D341Med (cell line): ENCODE data around the gene TBC1D28.
"Not testable (repeated sequence)": the region's sequence is repeated elsewhere in the genome, so short reads cannot be mapped to it uniquely, and the experiment has no call there.

Source experiments
- DNase-seq: peaks from one replicate; pipeline ENCODE4 v3.0.0; 2012; ENCODE audit warnings: low spot score

Gene TBC1D28

DNA sequence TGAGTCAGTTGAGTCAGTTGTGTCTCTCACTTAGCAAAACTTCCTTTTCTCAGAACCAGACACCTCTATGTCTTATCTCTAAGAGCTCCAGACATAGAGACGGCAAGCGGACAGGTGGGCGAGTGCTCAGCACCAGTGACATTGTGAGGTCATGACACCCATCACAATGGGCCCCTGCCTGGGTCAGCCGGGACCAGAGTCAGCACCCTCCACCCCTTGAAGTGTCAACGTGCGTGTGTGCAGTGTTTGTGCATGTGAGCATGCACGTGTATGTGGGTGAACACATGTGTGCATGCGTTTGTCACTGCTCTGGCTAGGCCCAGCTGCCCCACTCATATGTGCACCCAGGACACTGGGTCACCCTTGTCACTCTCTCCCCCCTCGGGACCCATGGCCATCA, at the start of gene TBC1D28:
TBC1D28 (minus strand) TSS at position 101 of the 400 bp plus-strand sequence. CDS start 3,039 bp downstream, outside the sequence.
- DNase-seq: not testable (repeated sequence)

DNA sequence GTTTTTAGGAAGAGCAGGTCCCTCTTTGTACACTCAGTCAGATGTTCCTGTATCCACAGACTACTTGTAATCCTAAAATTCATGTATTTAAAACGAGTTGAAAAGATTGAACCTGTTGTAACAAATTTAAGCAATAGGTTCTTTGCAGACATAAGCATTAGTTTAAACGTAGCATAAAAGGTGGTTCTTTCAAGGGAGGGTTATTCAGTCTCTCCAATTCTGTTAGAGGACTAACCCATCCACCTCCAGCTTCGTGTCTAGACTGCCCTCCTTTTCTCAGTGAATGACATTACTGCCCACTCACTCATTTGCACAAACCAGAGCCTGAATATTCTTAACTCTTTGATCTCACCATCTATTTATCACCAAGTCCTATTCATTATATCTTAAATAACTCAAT, 38.5 kb upstream of the TBC1D28 start:
- DNase-seq: not testable (repeated sequence)

DNA sequence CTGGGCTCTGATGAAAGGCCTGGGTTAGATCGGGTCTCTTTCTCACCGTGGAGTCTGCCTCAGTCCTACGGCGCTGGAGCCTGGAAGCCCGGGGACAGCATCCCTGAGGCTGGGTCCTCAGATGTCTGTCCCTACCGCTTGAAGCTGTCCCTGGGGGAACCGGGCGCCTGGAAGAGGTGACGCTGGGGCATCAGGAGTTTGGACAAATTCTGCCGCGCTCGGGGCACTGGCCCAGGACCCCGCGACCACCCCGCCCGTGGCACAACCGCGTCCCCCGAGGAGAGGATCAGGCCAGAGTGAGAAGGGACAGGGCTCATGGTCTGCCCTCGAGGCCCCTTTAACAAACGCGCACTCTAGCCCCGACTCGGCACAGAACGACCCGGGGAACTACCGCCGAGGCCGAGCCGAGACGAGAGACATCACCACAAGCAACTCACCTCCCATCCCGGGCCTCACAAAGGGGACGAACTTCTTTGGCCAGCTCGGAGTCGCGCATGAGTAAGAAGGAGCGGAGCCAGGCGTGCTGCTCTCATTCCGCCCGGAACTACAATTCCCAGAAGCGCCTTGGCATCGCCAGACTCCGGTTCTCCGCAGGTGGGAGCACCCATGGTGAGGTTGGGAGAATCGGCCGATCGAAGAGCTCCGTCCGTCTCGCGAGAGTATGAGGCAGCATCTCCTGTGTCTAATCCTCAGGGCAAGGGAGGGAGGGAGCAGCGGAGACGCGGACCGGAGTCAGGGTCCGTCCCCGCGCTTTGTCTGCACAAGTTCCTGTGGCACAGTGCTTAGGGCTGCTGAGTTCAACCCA, 37.8 kb upstream of the TBC1D28 start, which contains the start of gene FOXO3B:
FOXO3B (minus strand) TSS at position 548 of the 805 bp plus-strand sequence. CDS start 663 bp downstream, outside the sequence.
- DNase-seq: peak; percentile 8

DNA sequence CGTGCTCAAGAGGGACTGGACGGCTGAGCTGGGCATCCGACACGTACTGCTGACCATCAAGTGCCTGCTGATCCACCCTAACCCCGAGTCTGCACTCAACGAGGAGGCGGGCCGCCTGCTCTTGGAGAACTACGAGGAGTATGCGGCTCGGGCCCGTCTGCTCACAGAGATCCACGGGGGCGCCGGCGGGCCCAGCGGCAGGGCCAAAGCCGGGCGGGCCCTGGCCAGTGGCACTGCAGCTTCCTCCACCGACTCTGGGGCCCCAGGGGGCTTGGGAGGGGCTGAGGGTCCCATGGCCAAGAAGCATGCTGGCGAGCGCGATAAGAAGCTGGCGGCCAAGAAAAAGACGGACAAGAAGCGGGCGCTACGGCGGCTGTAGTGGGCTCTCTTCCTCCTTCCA, 33.2 kb upstream of the TBC1D28 start:
- not testable (repeated sequence) for DNase-seq

DNA sequence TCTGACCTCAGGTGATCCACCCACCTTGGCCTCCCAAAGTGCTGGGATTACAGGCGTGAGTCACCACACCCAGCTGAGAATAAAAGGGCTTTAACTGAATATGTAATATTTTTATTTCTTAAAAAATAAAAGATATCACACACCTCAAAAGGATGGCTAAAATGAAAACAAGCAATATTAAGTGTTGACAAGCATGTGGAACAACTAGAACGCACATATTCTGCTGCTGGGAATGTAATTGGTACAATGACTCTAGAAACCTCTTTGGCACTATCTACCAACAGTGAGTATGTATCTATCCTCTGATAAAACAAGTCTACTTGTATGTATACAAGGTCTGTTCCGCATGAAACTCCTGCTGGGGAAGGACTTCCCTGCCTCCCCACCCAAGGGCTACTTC, 32.7 kb upstream of the TBC1D28 start:
- not testable (repeated sequence) for DNase-seq

DNA sequence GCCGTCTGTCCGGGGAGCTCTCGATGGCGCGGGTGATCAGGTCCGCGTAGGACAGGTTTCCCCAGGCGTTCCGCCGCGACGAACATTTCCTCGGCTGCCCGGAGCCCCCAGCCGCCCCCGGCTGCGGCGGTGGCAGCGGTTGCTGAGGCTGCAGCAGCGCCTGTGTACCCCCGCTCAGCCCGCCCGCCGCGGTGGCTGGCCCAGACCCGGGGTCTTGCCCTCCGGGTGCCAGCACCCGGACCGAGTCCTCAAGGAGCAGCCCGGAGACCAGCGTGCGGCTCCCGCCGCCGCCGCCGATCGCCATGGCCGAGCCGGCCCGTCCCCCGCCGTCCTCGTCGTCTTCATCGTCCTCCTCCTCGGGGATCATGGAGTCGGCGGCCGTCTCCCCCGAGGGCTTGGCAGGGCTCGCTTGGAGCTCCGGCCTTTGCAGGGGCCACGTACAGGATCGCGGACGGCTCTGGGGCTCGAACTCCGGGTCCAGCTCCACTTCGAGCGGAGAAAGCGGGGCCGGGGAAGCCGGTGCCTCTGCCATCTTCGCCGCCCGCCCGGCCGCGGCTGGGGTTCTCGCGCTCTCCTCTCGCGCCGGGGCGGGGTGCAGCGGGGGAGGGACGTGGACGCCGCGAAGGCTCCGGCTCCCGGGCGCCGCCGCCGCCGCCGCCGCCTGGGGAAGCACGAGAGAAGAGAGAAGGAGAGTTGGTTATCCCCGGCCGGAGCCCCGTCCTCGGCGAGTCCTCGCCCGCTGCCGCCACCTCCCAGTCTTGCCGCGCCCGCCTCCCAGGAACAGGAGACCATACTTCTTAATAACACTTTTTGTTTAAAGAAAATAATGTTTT, 28.4 kb upstream of the TBC1D28 start:
- DNase-seq: not testable (repeated sequence)

DNA sequence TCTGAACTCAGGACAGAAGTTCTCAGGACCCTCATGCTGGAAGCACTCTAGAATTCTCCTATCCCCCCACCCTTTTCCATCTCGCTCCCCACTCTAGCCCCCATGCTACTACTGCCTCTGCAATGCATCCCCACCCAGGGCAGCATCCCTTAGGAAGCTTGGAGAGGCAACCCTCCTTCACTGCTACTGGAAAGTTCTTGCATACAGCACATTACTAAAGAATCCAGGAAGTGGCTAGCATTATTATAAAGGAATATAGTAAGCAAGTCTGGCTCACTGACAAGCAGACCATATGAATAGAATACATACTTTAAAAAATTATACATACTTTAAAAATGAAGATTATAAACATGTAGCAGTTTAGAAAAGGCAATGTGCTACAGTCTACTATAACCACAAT, 24.4 kb upstream of the TBC1D28 start:
- DNase-seq: not testable (repeated sequence)

DNA sequence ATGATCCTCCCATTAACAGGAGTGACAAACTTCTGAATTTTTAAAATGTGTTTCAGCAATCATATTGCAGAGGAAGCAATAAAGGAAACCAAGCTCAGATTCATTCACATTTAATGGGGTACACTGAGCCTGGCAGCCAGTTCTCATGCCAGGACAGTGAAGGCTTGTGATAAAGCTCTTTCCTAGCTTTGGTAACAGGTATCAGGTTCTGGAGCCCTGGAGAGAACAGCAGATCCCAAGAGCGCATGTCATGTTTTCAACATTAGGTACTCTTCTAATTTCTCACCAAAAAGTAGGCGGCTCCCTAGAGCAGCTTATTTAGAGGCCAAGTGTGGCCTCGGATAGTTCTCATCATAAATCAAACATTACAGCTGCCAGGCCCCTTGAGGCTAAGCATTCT, 23.3 kb upstream of the TBC1D28 start:
- DNase-seq: not testable (repeated sequence)

DNA sequence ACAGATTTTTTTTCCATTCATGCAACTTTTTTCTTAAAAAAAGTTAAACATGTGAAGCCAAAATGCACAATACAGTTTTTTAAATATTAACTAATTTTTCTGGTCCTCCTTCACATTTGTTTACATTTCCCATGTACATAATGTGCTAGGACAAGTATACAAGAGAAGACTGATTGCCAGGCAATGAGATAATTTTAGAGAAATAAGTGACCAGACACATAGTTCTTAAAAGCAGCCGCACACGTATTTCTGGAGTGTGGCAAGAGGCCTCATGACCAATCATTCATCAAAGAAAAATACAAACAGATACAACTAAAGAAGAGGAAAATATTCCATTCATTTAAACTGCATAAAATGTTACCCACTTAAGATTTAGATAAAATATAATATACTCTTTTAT, 22.1 kb upstream of the TBC1D28 start:
- not testable (repeated sequence) for DNase-seq

DNA sequence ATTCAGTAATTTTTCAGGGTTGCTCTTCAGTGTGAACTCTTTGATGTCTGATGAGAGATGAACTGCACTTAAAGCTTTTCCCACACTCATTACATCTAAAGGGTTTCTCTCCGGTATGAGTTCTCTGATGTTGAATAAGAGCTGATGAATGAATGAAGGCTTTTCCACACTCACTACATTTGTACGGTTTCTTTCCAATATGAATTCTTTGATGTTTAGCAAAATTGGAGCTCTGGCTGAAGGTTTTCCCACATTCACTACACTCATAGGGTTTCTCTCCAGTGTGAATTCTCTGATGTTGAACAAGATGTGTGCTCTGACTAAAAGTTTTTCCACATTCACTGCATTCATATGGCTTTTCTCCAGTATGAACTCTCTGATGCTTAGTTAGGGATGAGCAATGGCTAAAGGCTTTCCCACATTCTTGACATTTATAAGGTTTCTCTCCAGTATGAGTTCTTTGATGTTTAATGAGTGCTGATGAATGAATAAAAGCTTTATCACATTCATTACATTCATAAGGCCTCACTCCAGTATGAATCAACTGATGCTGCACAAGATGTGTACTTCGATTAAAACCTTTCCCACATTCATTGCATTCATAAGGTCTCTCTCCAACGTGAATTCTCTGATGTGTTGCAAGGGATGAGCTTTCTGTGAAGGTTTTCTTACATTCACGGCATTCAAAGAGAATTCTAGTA, 17.9 kb upstream of the TBC1D28 start:
- not testable (repeated sequence) for DNase-seq

DNA sequence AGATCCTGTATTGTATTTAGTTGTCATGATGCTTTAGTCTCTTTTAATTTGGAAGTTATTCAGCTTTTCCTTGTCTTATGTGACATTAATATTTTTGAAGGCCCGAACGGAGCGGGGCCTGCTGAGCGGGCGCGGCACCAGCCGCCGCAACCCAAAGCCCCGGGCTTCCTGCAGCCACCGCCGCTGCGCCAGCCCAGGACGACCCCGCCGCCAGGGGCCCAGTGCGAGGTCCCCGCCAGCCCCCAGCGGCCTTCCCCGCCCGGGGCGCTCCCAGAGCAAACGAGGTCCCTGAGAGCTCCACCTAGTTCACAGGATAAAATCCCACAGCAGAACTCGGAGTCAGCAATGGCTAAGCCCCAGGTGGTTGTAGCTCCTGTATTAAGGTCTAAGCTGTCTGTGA, 5.9 kb upstream of the TBC1D28 start:
- not testable (repeated sequence) for DNase-seq

DNA sequence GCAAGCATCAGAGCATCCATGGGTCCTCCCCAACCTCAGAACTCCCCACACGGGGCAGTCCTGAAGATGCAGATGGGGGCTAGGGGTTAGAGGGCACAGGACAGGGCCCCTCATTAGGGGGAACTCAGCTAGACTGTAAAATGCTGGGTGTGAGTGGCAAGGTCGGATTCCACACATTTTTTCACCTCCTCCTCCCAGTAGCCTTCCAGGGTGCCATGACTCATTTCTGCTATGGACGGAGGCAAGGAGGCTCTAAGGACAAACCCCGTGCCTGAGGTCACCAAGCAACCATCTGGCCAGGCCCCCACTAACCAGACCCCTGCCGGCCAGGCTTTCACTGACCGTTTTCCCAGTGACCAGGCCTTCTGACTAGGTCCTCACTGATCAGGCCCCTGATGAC, 1.1 kb downstream of the TBC1D28 start:
- DNase-seq: not testable (repeated sequence)

DNA sequence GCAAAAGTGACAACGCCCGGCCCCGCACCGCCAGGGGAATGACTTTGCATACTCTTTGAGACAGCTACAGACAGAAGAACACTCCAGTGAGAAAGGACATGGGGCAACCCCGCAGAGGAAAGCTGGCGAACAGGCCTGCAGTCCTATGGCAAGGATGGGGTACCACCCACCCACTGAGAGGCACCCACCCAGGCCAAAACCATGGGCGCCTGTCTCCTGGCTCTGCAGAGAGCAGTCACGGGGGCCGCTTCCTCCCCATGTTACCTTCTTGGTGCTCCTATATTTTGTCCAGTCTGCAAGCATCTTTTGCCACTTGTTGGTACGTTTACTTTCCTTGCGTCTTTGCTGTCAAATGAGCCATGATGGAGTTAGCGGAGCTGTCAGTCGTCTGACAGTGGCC, 5.8 kb downstream of the TBC1D28 start:
- not testable (repeated sequence) for DNase-seq

DNA sequence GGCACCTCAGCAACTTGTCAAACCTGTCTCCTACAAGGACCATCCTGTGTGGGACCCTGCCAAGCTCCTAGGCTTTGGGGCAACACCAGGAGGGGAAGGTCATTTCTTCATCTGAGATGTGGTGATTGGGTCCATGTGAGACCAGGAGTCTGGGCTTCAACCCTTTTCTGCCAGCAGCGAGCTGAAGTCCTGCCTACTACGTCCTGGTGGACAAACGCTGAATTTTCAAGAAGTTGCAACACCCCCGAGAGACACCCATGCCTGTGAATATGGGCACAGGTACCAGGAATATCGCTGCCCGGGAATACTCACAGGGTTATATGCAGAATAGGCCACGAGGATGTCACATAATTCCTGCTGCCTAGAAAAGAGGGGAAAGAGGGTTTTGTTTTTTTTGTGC, 8.0 kb downstream of the TBC1D28 start:
- DNase-seq: not testable (repeated sequence)

DNA sequence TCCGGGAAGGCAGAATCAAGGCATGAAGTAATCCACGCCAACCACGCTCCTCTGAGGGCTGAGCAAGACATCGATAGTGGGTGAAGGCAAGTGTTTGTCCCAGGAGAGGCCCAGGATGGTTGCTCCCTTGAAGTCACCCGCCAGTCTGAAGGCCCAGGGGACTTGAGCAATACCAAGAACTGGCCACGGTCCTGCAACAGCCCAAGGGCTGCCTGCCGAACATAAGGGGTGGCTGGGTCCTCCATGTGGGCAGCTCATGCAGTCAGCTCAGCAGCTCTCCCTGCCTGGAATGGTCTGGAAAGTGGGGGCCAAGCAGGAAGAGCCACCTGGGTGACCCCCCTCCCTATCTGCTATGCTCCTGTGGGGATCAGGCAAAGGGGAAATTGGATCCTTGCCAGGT, 8.4 kb downstream of the TBC1D28 start:
- not testable (repeated sequence) for DNase-seq

DNA sequence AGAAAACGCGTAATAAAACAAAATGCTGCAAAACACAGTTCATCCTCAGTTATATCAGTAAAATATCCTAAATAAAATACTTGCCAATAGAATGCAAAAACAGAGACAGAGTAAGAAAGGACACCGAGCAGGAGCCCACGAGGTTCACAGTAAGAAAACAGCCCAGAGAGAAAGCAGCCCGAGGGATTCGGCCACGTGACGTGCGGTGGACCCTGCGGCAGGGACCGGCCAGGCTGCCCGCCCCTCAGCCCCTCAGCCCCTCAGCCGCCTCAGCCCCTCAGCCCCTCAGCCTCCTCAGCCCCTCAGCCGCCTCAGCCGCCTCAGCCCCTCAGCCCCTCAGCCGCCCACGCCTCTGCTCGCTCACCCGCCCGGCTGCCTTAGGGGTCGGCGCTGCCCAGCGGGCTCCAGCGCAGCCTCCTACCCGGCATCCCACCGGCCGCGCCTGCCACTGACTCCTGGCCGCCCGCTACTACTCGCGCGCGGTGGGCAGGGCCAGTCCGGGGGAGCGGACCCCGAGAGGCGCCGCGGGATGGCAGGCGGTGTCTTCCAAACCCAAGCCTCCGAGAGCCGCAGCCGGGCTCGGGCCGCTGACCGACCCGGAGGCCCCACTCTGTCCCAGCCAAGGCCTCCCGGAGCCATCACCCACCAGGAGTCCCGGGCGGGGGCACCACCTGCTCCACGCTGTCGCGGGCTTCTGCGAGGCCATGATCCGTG, 9.5 kb downstream of the TBC1D28 start:
- DNase-seq: not testable (repeated sequence)

DNA sequence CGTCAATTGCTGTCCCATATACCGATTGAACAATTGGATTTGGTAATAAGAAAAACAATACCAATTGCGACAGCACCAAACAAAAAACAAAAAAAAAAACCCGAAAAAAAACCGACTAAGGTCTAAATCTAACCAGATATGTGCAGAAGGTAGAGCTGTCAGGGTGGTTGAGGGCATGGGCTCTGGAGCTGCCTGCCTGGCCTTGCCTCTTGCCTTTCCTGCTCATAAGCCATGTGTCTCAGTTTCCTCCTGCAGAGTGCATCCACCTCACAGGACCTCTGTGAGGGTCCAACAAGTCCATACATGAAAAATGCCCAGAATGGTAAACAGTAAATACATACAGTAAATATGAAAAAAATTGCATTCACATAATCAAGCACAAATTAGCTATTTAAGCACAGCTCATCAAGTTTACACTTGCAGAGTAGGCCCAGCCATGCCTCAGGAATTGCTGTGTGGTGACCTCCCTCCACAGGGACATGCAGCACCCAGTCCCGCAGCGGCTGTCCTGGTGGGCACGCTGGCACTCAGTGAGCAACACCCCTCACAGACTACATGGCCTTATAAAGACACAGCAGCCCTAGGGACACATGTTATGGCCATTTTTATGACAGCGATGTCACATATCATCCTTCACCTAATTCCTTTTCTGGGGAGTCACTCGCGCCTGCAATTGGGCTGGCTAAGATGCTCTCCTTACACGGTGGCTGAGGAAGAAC, 17.9 kb downstream of the TBC1D28 start:
- DNase-seq: no peak

DNA sequence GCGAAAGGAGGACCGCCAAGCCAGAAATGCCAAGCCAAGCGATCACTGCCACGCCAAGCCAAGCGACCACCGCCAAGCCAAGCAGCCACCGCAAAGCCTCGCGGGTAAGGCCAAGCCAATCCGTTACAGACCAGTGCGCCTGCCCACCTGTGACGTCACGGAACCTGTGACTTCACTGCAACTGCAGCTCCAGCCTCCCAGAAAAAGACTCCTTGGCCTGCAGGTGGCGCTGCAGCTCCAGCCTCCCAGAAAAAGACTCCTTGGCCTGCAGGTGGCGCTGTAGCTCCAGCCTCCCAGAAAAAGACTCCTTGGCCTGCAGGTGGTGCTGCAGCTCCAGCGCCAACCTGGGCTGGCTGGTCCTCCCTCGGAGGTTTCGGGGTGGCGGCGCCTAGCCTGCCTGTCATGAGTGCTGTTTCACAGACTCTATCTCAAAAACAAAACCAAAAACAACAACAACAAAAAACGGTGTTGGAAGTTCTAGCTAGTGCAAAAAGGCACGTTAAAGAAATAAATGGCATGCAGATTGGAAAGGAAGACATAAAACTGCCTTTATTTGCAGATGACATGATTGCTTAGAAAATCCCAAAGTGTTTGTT, 18.6 kb downstream of the TBC1D28 start:
- peak; percentile 60 for DNase-seq

DNA sequence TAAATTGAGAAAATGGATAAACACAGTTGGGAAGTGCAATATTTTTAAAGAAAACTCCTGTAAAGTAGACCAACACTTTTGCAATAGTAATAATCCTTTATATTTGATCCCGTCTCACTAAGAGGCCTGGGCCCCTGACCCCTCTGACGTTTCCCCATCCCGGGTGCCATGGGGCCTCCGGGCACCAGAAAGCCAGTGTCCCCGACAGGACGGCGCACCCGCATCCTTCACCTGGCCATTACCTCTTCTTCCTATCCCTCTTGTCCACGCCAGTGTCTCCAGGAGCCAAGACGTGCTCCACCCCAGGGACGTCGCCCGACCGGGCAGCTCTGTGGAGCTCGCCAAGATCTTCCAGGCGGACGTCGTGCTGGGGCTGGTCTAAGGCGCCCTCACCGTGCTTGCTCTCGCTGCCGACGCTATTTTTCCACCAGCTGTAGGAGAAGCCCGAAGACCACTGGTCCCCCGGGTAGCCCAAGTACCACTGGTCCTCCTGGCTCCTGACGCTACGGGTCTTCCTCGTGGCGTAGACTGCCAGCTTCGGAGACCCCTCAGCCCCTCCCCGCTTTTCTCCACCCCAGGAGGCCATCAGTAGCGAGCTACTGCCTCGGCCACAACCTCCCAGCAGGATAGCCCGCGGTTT, 19.2 kb downstream of the TBC1D28 start:
- DNase-seq: peak; percentile 17

DNA sequence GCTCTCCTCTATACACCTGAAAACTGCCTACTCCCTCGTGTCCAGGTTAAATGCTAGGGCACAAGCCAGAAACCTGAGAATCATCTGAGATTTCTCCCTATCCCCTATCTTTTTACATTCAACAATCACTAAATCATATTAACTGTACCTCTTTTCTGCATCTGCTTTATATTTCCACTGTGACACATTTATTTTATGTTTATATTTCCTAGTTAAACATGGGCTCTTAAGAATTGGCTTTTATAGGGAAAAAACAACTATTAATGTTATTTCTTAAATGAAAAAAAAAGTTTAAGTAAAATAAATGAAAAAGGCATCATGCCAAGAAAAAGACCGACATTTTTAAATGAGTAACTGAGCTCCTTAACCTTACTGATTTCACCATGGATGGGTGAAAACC, 26.6 kb downstream of the TBC1D28 start:
- not testable (repeated sequence) for DNase-seq
